GM12801 (cell line): ENCODE results near the gene SH3BP2.

Source experiments
- CTCF ChIP-seq: IDR thresholded peaks from one replicate; pipeline ENCODE4 v1.5.1; 2011; ENCODE audit warnings: control low read depth; ENCODE audit not compliant: insufficient read length; ENCODE audit errors: extremely low read depth

SH3BP2 gene

GRCh38 chr4:2829933-2830451, 37.1 kb downstream of the SH3BP2 start:
- no peak for TF ChIP-seq CTCF

GRCh38 chr4:2830632-2831610, 38.0 kb downstream of the SH3BP2 start:
- no peak for TF ChIP-seq CTCF

GRCh38 chr4:2831611-2832308, 38.9 kb downstream of the SH3BP2 start:
- TF ChIP-seq CTCF: no peak

GRCh38 chr4:2832309-2832980, 39.6 kb downstream of the SH3BP2 start:
- TF ChIP-seq CTCF: no peak

- TF ChIP-seq CTCF: no peak
These were observed 40.2 kb downstream of the SH3BP2 start for GRCh38 chr4:2832981-2833670.

GRCh38 chr4:2833671-2834000, 40.8 kb downstream of the SH3BP2 start:
- TF ChIP-seq CTCF: no peak
